Lower lobe of right lung (tissue), 2 donors: ENCODE data around the gene DARS2. TPM values are rescaled to one million over a fixed set of nuclear protein-coding genes. Genes with fewer than 3 reads are reported as not detected.

Source experiments
- ATAC-seq, 2 donors: fragments of 200-7000 bp; cut with Tn5 transposase; one replicate each; pipeline ENCODE4 v1.9.1; 2020 to 2022; ENCODE audit warnings: mild to moderate bottlenecking in 2 of 2, moderate library complexity in 2 of 2
- DNase-seq: peaks from one replicate; pipeline ENCODE4 v3.0.0-alpha.2; 2020
- H3K27ac ChIP-seq: fragments of 200-600 bp; one replicate; pipeline ENCODE4 v1.8.0; 2022
- H3K27me3 ChIP-seq: fragments of 200-600 bp; one replicate; pipeline ENCODE4 v1.8.0; 2022; ENCODE audit warnings: low read depth
- H3K36me3 ChIP-seq: fragments of 200-600 bp; one replicate; pipeline ENCODE4 v1.8.0; 2022; ENCODE audit warnings: mild to moderate bottlenecking
- H3K4me1 ChIP-seq: fragments of 200-600 bp; one replicate; pipeline ENCODE4 v1.8.0; 2022
- H3K4me3 ChIP-seq: fragments of 200-600 bp; one replicate; pipeline ENCODE4 v1.8.0; 2022; ENCODE audit warnings: mild to moderate bottlenecking
- H3K9me3 ChIP-seq: fragments of 200-600 bp; one replicate; pipeline ENCODE4 v1.8.0; 2022
- intact Hi-C: fragments of 100-400 bp; cut with DNase I; formaldehyde crosslinking; loops from one replicate; pipeline ENCODE4 v1.11.0; 2022
- total RNA-seq: library from RNA; stranded (reverse); fragmentation: NEBNext Ultra II Directional; extraction: Animal tissue kit (Norgen Biotek cat#: 25700); gene quantifications from one replicate; pipeline ENCODE4 v1.2.1, GENCODE V29; 2021
- TF ChIP-seq, protein P1 (sequence below): fragments of 200-600 bp; IDR thresholded peaks from one replicate; pipeline ENCODE4 v1.8.0; 2022; ENCODE audit warnings: antibody characterized with exemption, mild to moderate bottlenecking
- donor health status: DM: no; HTN: yes; CAD: no; lungs with severe emphysema.

DARS2 gene
- total RNA-seq, 1 donor from 2014 or later: 17.1 TPM

DNA sequence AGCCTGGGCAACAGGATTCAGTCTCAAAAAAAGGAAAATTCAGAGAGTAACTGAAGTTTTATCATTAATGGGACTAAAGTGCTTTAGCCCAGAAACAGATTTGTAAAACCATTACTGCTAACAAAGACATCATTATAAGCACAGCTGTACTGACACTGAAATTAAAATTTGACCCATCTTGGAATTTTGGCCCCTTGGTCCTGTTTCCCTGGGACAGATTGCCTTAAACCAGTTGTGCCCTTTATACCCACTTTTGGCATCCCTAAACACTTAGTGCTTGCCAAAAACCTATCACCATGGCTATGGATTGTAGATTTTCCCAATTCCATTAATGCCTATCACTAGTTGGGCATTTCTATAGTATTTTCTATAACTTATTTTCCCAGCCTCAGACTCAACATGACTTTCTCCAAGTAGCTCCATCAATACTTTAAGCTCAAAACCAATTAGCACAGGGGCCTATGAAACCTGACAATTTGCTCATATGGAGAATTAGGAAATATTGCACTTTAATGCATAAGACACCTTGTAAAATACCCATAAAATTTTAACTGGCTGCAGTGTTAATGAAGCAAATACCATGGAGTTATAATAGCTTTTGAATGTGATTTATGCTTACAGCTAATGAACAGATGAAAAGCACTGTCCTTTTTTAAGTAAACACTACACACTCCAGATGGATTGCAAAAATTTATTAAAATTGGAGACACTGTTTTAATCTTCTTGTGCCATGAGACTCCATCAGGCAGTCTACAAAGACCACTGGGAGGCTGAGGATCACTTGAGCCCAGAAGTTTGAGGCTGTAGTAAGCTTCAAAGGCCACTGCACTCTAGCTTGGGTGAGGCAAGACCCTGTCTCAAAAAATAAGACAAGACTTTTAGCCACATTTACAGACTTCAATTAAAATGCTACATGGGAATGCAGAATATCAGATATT lies 39.0 kb downstream of the DARS2 start:
- TF ChIP-seq, protein P1, sequence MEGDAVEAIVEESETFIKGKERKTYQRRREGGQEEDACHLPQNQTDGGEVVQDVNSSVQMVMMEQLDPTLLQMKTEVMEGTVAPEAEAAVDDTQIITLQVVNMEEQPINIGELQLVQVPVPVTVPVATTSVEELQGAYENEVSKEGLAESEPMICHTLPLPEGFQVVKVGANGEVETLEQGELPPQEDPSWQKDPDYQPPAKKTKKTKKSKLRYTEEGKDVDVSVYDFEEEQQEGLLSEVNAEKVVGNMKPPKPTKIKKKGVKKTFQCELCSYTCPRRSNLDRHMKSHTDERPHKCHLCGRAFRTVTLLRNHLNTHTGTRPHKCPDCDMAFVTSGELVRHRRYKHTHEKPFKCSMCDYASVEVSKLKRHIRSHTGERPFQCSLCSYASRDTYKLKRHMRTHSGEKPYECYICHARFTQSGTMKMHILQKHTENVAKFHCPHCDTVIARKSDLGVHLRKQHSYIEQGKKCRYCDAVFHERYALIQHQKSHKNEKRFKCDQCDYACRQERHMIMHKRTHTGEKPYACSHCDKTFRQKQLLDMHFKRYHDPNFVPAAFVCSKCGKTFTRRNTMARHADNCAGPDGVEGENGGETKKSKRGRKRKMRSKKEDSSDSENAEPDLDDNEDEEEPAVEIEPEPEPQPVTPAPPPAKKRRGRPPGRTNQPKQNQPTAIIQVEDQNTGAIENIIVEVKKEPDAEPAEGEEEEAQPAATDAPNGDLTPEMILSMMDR: no peak
- peaks cover 73% of the 10 kb centered on the region for H3K36me3 ChIP-seq

DNA sequence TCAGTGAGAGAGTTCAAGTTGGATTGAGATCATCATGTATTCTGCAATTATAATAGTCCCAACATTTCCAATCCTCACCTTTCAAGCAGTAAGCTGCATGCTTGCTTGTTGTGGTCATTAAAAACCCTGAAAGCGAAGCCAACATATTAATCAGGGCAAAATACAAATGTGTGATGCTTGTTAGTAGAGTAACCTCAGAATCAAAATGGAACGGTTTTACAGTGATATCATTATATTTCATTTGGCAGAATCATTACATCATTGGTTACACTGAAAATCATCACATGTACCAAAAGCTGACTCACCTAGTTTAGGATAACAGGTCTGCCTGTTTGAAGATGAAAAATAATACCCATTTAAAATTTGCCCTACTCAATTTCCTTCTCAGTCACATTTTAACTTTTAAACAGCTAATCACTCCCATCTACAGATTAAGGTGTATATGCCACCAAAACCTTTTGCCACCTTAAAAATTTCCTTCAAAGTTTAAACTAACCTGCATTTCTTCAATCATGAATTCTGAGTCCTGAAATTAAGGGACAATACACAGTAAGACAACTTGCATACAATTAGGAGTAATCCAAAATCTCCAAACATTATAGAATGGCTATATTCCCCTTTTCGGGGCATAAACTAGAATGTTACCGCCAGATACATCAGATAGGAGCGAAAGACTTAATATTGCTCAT lies 39.9 kb downstream of the DARS2 start:
- H3K4me1 ChIP-seq: peaks cover 29% of the 10 kb centered on the region
- TF ChIP-seq, protein P1: no peak
- peaks cover 65% of the 10 kb centered on the region for H3K36me3 ChIP-seq
- H3K4me3 ChIP-seq: peak overlapping the region; percentile 86
- DNase-seq: no peak
- H3K27me3 ChIP-seq: no peaks in the 10 kb centered on the region
- no peaks in the 10 kb centered on the region for H3K9me3 ChIP-seq
- ATAC-seq: no peak
- intact Hi-C loops: no loop called here
- no peak overlapping the region for H3K27ac ChIP-seq

More for the DNA sequence above, 39.0 kb downstream of the DARS2 start:
- ATAC-seq (no peak), DNase-seq (no peak)
- no peak overlapping the region for H3K4me3 ChIP-seq
- no peak overlapping the region for H3K27ac ChIP-seq
- peaks cover 25% of the 10 kb centered on the region for H3K4me1 ChIP-seq
- no peaks in the 10 kb centered on the region for H3K27me3 ChIP-seq
- H3K9me3 ChIP-seq: no peaks in the 10 kb centered on the region
- intact Hi-C loops: no loop called here

DNA sequence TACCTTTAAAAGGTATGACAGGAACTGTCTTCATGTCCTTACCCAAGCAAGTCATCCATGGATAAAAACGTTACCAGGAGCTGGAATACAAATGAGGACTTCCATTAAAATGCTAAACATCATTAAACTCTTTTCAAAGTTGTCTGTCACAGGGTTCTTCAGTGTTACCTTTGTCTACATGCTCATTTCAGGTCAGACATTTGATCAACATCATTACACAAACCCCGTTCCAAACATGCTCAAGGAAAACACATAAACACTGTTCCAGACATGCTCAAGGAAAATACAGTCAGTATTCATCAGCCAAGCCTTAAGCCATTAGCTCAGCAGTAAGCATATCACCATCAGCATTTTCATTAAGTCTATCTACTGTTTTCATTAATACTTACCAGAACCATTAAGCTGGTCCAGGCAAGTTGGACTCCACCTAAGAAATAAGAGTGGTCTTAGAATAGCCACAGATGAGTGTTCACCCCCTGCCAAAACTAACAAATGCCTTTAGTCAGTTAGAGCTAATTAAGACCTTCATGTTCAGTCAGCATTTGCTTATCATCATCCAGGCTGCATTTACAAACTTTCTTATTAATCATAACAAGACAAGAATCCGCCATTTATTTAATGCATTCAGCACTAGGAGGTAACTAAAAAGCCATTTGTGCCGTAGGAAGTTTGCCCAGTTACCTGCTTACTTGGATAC lies 41.1 kb downstream of the DARS2 start:
- no peaks in the 10 kb centered on the region for H3K27me3 ChIP-seq
- TF ChIP-seq, protein P1: no peak
- ATAC-seq (no peak), DNase-seq (no peak)
- H3K4me3 ChIP-seq: peak overlapping the region; percentile 86
- no peaks in the 10 kb centered on the region for H3K9me3 ChIP-seq
- peaks cover 42% of the 10 kb centered on the region for H3K4me1 ChIP-seq
- H3K27ac ChIP-seq: no peak overlapping the region
- intact Hi-C loops: no loop called here
- H3K36me3 ChIP-seq: peaks cover 55% of the 10 kb centered on the region

DNA sequence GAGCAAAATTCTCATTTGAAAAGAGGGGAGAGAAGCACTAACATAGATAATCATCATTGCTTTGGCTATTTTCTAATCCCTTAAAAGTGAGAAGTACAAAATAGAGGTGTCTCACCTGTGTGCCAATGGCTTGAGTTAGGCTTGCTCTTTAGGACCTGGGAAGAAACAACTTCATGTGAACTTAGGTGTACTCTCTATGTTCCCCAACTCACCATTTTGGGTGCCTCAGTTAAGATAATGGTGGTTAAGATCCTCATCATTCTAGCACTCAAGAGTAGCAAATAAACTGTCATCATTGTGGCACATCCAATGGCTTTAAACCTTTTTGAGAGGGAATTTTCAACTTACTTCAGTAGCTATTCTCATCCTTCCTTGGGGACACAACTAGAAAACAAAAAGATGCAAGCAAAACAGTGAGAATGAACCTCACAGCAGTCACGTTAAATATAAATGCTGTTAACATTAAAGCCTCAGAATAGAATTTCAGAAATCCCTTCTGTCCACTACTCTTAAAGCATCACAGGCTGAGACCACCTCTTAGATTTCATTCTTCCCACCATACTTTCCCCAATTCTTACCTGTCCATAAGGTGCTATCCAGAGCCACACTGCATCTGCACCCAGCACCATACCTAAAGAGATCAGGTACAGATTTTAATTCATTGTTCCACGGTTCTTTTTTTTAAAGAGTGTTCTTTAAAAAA lies 42.1 kb downstream of the DARS2 start:
- no peaks in the 10 kb centered on the region for H3K27me3 ChIP-seq
- H3K4me1 ChIP-seq: peaks cover 51% of the 10 kb centered on the region
- H3K4me3 ChIP-seq: peak overlapping the region; percentile 86
- intact Hi-C loops: no loop called here
- TF ChIP-seq, protein P1: no peak
- peak overlapping the region; percentile 95 for H3K27ac ChIP-seq
- no peaks in the 10 kb centered on the region for H3K9me3 ChIP-seq
- ATAC-seq: no peak
- no peak for DNase-seq
- H3K36me3 ChIP-seq: peaks cover 51% of the 10 kb centered on the region
